Mucosa of gallbladder (tissue), 1 donor: ENCODE data around the gene GTF2F2. TPM values are rescaled to one million over a fixed set of nuclear protein-coding genes. Genes with fewer than 3 reads are reported as not detected.
"Not testable (repeated sequence)": the region's sequence is repeated elsewhere in the genome, so short reads cannot be mapped to it uniquely, and the experiment has no call there.

Experiments
- DNase-seq: peaks from one replicate; pipeline ENCODE4 v3.0.0-alpha.2; 2020; ENCODE audit warnings: low spot score
- total RNA-seq: library from RNA; stranded (reverse); gene quantifications from one replicate; pipeline ENCODE4 v1.2.1, GENCODE V29; 2021
- donor health status: DM: no; HTN: no; CAD: no.

Gene GTF2F2
- total RNA-seq, 1 donor from 2014 or later, result 14.1 TPM

- no peak for DNase-seq
These were observed 135.9 kb downstream of the GTF2F2 start for GRCh38 chr13:45256254-45256653.

DNA sequence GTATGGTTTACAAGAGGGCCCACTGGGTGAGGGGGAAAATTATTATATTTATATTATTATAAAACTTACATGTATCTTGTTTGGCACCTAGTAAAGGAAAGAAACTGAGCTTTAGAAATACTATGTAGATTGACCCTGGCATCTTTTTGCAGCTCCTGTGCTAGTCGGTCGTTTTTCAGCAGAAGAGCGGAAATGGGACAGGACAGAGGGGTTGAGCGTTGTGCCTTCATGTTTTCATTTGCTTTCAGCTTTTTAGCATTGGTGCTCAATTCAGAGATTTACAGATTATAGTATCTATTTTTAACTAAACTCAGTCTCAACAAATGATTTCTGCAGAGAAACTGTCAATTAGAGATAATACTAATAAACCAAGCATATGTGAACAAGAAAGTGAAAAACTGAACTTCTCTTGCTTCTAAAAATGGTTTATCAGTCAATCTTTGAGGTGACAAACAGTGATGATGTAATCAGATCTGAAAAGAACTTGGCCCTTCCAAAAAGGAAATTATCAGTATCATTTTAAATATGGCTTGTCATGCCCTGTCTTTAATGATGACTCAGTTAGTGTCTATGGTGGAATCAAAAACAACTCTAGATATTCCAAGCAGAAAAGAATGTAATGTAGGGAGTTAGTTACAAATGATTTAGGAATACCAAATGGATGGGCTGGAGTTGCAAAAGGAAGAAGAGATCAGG lies 137.5 kb downstream of the GTF2F2 start:
- no peak for DNase-seq

GRCh38 chr13:45258334-45258675 lies 138.0 kb downstream of the GTF2F2 start:
- DNase-seq, result no peak

DNA sequence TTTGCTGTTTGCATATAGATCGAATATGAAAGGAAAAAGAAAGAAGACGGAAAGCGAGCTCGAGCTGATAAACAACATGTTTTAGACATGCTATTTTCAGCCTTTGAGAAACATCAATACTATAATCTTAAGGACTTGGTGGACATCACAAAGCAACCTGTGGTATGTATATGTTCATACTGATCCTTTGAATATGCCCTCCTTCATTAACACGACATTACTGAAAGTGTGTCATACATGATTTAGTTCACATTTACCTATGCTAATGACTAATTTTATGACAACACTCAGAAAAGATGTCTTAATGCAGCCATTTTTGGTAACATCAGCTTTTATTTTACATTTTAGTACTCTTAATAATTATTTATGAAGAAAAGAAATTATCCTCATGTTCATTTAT lies 146.9 kb downstream of the GTF2F2 start:
- no peak for DNase-seq

DNA sequence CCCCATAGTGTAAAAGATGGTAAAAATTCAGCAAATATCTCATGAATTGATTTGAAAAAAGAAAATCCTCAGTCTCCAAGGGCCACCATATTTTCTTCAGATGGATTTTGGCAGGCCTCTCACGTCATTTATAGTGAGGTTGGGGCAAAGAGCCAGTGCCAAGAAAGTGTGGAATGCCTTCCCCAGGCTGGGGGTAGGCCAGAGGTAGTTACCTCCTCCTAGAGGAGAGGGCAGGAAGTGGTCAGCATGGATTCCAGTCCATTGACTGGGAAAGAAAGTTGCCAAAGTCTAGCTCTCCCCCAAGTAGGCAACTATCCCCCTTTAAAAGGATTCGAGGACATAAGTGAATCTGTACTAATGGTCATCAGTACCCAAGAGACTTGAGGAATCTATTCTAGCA lies 148.9 kb downstream of the GTF2F2 start:
- DNase-seq, result no peak

GRCh38 chr13:45276913-45277312 lies 156.6 kb downstream of the GTF2F2 start:
- no peak for DNase-seq

- no peak for DNase-seq
These were observed 157.9 kb downstream of the GTF2F2 start for GRCh38 chr13:45278096-45278645.

DNA sequence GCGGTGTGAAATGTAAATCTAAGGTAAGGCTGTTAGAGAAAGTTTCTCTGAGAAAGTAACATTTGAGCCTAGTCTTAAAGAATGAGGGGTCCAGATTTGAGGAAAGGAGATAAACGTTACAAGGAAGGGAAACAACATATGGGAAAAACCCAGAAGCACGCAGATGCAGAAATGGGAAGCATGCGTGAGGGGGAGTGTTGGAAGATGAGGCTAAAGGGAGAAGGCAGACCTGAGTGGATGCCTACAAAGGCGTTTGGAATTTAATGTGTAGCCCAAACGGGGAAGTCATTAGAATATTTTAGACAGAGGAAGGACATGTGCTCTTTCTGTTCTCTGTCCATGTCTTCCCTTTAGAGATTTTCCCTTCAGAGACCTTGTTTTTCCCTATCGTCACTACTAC lies 159.7 kb downstream of the GTF2F2 start:
- DNase-seq, result no peak

- DNase-seq, result peak; percentile 68
These were observed 160.7 kb downstream of the GTF2F2 start for GRCh38 chr13:45280751-45281634.

GRCh38 chr13:45282994-45283393 lies 162.7 kb downstream of the GTF2F2 start:
- no peak for DNase-seq

GRCh38 chr13:45289936-45290563 lies 169.7 kb downstream of the GTF2F2 start:
- DNase-seq, result no peak

DNA sequence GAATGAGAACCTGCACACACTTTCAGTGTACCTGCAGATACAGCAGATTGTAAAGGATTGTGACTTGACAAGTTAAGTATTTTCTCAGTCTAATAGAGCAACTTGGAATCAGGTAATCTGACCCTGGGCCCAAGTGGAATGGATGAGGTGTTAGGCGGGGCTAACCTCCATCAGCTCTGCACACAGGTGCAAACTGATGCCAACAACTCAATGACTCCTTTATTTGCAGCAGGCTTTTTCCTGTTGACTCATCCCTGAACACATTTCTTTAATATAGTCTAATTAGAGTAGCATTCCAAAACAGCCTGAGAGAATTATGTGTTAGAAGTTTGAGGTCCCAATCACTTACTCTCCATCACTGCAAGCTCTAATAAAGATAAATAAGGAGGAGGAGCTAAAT lies 171.9 kb downstream of the GTF2F2 start:
- no peak for DNase-seq

DNA sequence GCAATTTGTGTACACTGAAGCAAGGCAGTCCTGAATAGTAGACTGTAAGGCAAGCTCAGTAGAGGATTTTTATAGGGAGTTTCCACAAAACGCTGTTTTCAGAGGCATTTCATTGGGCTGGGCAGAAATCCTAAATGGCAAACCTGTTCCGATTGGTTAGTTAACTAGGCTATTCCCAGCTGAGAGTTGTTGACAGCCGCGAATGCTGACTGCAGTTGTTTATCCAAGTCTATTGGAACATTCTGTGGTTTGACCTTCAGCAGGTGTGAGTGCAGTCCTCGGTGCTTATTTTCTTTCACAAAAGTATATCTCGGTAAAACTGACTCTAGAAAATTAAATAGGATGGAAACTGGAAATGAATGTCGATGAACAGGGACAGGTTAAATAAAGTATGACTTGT lies 175.2 kb downstream of the GTF2F2 start:
- DNase-seq, result no peak

DNA sequence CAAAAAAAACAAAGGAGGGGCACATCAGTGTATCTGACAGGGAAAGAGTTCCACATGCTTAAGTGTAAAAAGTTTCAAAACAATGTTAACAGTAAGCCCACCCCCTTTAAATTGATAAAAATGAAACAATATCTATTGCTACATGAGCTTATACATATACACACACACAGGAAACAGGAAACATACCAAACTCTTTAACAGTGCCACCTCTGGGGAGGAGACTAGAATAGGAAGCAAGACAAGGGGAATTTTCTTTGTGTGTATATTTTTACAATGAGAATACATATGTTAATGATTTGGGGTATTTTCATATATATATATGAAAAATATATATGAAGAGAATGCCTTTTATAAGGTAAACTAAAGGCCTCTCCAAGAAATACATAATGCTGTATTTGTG lies 175.9 kb downstream of the GTF2F2 start:
- no peak for DNase-seq

- no peak for DNase-seq
These were observed 177.3 kb downstream of the GTF2F2 start for GRCh38 chr13:45297456-45298205.

DNA sequence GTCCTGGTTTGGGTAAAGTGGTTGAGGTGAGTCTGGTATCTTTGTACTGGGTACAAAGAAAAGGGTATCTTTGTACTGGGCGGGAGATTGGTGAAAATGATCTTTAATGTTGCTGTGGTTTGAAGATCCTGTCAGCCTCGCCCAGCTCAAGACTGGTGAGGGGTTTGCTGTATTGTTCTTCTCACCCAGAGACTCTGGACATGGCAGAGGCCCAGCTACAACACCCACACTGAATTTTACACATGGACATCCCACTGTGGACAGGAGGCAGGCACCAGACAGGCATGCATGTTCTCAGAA lies 177.8 kb downstream of the GTF2F2 start:
- no peak for DNase-seq

DNA sequence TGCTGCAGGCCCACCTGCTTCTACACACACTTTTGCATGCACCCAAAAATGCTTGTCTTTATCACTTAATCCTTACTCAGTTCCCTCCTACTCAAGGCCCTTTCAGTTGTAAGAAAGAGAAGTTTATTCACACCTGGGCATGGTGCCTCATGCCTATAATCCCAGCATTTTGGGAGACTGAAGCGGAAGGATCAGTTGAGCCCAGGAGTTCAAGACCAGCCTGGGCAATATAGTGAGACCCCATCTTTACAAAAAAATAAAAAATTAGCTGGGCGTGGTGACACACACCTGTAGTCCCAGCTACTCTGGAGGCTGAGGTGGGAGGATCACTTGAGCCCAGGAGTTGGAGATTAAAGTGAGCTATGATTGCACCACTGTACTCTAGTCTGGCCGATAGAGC lies 178.2 kb downstream of the GTF2F2 start:
- DNase-seq, result not testable (repeated sequence)

DNA sequence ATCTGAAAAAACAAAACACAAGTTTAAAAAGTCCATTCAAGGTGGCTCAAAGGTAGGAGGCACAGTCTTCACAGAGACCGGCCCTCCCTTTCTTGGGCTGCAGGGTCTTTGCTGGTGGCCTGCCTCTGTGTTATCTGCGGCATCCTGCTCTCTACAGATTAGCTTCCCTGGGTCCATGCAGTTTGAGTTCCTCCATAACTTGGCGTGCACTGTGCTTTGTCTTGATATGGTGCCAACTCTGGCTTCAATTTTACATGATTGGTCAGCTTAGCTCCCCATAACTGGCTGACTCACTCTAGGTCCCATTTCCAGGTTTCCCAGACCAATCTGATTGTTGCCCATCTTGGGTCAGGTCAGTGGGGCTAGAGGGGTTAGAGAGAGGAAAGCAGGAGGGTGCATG lies 178.9 kb downstream of the GTF2F2 start:
- no peak for DNase-seq

DNA sequence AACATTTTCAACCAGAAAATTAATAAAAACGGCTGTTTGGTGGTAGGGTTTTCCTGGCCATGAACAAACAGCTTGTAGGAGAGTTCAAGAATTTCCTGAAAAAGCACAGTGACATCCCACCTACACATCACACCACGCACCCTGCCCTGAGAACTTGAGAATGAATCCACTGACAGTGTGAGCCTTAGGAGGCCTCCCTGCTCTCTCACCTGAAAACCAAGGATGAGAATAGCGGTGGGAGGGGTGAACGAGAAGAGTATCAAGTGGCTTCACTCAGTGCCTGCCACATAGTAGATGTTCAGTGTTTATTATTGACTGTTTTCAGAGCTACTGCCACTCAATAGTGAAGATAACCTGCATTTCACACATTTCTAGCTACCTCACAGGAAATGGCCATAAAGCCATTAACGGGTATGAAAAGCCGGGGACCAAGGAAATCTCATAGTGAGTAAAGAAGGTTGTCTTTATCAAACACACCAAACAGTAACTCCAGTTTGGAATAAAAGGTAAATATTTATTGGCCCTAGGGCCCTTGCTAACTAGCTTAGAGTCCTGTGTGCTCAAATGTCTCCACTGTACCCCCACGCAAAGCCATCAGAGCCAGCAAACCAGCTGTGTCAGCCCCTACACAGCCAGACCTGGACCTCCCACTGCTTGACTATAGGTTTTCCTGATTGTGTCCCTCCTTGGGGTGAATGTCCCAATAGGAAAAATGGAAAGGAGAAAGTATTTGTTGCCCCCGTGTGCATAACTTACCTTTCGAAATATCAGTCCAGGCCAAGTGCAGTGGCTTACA lies 180.1 kb downstream of the GTF2F2 start:
- no peak for DNase-seq

GRCh38 chr13:45301263-45301662 lies 181.0 kb downstream of the GTF2F2 start:
- no peak for DNase-seq

- no peak for DNase-seq
These were observed 182.2 kb downstream of the GTF2F2 start for GRCh38 chr13:45302507-45302906.
